Fibroblast of peridontal ligament (primary cell): ENCODE data around the gene SLC25A33.
"Not testable (repeated sequence)": the region's sequence is repeated elsewhere in the genome, so short reads cannot be mapped to it uniquely, and the experiment has no call there.

Source experiments
- DNase-seq: peaks from one replicate; pipeline ENCODE4 v3.0.0-alpha.2; 2010; ENCODE audit errors: extremely low read depth

The SLC25A33 gene

GRCh38 chr1:9539165-9539828 is at the start of gene SLC25A33:
Gene SLC25A33 (plus strand): TSS chr1:9539465. CDS start chr1:9539692, 227 bp downstream.
- DNase-seq, result peak; percentile 97

DNA sequence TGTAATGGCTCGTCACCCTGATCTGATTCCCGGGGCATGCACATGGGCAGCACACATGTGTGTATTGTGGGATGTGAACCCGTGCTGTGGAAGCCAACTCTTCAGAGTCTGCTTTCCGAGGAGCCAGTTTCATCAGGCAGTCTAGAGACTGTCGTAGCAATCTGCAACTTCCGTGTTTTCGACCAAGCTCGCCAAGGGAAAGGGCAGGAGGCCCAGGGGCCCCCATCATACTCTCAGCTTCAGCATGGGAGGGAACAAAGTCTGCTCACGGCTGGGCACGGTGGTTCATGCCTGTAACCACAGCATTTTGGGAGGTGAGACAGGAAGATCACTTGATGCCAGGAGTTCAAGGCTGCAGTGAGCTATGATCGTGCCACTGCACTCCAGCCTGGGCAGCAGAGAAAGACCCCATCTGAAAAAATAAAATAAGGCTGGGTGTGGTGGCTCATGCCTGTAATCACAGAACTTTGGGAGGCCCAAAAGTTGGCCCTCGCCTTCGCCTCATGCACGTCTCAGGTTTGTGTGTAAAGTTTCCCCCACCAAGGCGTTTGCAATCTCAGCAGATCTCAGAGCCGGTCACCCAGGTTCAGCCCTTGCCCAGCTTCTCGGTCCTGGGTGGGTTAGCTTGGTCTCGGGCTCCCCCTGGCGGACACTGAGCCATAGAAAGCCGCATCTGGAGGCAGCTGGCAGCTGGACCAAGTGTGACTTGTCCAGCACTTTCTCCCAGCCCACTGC is 48.5 kb upstream of the SLC25A33 start:
- DNase-seq, result peak; percentile 84

- no peak for DNase-seq
These were observed 45.9 kb upstream of the SLC25A33 start for GRCh38 chr1:9493326-9493725.

DNA sequence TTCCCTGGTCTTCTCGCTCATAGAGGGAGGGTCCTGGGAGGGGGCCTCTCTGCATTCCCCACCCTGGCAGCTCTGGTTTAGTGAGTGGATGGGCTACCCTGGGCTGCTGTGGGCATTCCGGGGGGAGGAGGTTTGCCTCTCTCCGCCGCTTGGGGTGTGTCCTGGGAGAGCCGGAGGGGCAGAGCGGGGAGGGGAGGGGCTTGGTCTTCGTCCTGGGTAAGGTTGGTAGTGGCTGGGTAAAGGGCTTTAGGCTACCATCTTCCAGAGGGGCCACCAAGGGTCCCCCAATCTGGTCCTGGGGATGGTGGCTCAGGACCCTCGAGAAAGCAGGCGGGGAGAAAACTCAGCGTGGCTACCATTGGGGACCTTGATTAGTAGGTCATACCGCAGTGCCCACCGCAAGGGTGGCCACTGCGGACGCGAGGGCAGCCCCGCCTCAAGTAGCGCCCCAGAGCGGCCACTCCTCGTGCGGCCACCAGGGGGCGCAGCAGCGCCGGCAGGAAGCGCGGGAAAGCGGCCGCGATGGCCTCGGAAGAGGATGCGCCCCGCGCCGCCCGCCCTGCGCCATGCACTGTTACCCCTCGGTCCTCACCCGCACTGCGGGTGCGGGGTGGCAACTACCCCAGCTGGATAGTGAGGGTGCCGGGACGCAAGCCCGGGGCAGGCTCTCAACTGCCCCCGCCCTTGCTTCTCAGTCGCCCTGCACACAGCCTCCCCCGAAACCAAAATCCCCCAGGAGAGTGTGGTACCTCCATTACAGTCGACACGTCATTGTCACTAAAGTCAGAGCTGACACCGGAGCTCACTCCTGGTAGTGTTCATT is 44.1 kb upstream of the SLC25A33 start:
- DNase-seq, result peak; percentile 27

DNA sequence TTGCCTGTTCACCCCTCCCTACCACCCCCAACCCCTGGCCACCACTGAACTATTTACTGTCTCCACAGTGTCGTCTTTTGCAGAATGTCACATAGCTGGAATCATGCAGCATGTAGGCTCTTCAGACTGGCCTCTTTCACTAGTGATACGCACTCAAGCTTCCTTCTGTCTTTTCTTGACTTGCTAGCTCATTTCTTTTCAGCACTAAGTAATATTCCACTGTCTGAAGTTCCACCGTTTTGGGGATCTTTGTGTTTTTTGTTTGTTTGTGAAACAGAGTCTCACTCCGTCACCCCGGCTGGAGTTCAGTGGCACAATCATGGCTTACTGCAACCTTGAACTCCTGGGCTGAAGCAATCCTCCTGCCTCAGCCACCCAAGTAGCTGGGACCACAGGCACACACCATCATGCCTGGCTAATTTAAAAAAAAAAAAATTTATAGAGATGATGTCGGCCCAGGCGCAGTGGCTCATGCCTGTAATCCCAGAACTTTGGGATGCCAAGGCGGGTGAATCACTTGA is 43.4 kb upstream of the SLC25A33 start:
- DNase-seq, result no peak

DNA sequence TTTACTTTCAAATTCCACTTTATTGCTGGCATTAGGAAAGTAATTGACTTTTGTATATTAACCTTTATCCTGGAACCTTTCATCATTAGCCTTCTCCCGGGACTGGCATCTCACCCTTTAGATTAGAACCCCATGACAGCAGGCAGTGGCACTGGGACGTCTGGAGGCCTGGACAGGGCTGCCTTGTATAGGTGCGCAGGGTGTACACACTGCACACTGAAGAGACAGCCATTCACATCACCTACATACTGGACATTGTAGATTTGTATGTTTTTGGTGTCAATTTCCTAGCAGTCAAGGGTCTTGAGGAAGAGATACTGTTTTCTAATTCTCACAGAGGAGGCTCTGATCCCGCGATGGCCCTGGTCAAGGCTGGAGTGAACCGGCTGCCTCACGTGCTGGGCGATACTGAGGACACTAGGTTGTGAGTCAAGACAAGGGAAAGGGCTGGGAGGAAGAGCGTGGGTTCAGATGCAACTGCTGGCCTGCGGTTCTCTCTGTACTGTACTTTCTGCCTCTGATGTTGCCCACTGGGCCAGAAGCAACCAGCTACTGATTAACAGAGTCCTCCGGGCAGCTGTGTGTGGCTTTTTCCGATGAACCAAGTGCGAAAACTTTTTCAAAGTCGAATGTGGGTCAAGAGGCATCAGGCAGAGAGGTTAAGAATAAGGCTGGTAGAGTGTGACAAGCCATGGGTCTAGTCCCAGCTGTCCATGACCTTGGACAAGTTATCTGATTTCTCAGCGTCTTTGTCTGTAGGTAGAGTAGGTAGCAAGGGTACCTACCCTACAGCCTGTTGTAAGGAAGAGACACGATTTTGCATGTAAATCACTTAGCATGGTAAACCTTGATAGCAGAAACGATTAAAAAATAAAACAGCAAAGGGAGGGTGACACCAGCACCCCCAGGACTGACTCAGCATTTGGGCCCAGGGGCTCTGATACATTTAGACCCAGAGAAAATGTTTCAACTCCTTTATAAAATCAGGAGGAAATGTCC is 38.2 kb upstream of the SLC25A33 start:
- DNase-seq, result no peak

DNA sequence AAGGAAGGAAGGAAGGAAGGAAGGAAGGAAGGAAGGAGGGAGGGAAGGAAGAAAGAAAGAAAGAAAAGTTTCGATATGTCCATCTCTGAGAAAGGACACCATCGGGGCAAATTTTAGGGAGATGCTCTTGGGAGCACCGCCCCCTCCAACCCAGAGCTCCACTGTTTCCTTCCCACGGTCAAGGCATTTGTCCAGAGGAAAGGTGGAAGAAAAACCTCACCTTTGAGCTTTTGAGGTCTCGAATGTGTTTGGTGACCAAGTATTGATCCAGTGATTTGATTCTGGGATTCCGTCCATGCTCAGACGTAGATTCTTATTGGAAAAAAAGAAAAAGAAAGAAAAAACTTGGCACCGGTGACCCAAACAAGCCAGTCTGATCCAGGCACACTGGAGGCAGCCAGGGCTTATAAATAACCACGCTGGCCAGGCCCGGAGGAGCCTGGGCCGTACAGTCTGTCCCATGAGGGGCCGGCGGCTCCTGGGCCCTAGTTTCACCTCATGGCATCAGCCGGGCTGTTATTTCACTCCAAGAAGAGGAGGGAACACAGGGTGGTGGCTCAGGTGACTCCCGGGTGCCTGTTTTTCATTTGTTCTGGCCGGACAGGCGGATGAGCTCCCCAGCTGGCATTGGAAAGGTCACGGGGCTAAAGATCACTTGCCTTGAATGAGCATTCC is 36.1 kb upstream of the SLC25A33 start:
- no peak for DNase-seq

GRCh38 chr1:9505143-9505542 is 34.1 kb upstream of the SLC25A33 start:
- no peak for DNase-seq

GRCh38 chr1:9506901-9507300 is 32.4 kb upstream of the SLC25A33 start:
- no peak for DNase-seq

- no peak for DNase-seq
These were observed 29.1 kb upstream of the SLC25A33 start for GRCh38 chr1:9510130-9510529.

DNA sequence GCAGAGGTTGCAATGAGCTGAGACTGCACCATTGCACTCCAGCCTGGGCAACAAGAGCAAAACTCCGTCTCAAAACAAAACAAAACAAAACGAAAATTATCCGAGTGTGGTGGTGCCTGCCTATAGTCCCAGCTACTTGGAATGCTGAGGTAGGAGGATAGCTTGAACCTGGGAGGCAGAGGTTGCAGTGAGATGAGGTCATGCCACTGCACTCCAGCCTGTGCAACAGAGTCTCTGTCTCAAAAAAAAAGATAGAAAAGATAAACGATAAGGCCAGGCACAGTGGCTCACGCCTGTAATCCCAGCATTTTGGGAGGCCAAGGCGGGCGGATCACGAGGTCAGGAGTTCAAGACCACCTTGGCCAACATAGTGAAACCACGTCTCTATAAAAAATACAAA is 23.7 kb upstream of the SLC25A33 start:
- not testable (repeated sequence) for DNase-seq

- DNase-seq, result no peak
These were observed 20.7 kb upstream of the SLC25A33 start for GRCh38 chr1:9518454-9518998.

- DNase-seq, result no peak
These were observed 18.9 kb upstream of the SLC25A33 start for GRCh38 chr1:9520411-9520810.

DNA sequence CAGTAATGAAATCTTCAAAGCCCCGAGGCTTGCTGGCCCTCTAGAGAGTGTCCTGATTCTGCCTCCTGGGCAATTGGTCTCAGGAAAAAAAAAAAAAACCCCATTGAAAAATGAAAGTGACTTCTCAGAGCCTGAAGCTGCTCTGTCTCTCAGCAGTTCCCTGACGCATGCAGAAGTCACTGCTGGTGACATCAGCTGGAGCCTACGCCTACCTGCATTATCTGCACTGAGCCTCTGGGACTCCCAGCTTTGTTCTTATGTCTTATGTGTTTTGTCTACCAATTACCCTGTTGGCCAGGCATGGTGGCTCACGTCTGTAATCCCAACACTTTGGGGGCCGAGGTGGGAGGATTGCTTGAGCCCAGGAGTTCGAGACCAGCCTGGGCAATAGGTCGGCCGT is 10.1 kb upstream of the SLC25A33 start:
- peak; percentile 35 for DNase-seq

DNA sequence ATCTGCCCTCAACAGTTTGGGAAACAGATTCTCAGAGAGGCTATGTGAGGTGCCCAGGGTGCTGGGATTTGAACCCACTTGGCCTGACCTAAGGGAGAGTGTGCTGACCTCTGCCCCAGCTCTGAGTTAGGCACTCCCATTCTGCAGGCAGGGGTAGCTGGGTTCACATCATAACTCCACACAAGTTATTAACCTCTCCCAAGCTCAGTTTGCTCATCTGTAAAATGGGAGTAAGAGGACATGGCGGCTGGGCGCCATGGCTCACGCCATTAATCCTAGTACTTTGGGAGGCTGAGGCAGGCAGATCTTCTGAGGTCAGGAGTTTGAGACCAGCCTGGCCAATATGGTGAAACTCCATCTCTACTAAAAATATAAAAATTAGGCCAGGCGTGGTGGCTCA is 8.9 kb upstream of the SLC25A33 start:
- no peak for DNase-seq

- no peak for DNase-seq
These were observed 4.3 kb upstream of the SLC25A33 start for GRCh38 chr1:9534953-9535352.

DNA sequence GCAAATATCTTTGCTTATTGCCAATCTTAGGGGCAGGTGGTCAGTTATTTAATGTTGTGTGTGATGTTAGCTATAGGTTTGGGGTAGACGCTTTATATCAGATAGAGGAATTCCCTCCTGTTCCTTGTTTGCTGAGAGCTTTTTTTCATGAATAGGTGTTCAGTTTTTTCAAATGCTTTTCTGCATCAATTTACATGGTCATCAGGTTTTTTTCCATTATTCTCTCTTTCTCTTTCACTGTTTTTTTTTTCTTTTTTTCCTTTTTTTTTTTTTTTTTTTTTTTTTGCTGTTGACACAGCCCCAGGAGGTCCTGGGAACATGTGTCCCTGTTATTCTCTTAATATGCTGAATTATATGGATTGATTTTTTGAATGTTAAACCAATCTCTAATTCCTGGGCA is 3.0 kb upstream of the SLC25A33 start:
- DNase-seq, result no peak

DNA sequence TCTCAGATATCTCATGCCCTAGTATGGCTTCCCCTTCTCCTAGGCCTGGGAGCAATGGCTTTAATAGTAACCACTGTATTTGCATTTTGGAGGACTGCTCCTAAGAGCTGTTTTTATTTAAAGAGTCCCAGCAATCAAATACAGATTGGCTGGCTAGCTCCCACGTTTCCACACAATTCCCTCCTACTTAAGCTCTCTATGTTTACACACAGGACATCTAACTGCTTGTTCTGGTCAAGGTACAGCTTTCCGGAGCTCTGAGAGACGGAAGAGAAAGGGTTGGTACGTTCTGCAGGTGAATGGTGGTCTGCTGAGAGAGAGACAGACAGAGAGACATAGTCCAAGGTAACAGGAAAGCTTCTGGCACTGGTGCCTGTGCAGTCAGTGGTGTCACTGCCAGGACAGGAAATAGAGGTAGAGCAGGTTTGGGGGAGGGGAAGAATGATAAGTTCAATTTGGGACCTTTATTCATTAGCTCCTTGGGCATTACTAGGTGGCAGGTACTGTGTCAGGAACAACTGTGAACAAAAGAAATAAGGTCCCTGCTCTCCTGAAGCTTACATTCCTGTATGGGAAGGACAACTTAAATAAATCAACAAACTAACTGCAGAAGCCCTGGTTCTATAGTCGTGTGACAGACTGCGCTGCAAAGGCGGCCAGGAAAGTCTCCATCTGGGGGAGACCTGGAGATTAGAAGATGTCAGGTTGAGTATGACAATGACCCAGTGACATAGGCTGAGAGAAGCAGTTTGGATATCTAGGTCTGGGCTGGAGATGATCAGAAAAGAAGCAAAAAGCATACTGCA is 1.2 kb upstream of the SLC25A33 start:
- peak; percentile 19 for DNase-seq

GRCh38 chr1:9538669-9539164 is 548 bp upstream of the SLC25A33 start:
- DNase-seq, result no peak
